Measurements from ENCODE around the gene LEPROT. TPM values are rescaled to one million over a fixed set of nuclear protein-coding genes. Genes with fewer than 3 reads are reported as not detected.
"Not testable (repeated sequence)": the region's sequence is repeated elsewhere in the genome, so short reads cannot be mapped to it uniquely, and the experiment has no call there.

Gene LEPROT
- total RNA-seq, 1 experiment from 2014 or later, result 68.7 TPM

- peaks cover 7% of the 10 kb centered on the region for H3K4me1 Mint-ChIP-seq (ENCODE audit: low read depth, unreplicated experiment)
- H3K4me3 Mint-ChIP-seq (ENCODE audit: low read depth, unreplicated experiment), result no peak overlapping the region
- BruUV-seq (replicated peaks), result no TSS peak
Observed at GRCh38 chr1:65456481-65456880, 36.0 kb downstream of the LEPROT start.

GRCh38 chr1:65457868-65458267, 37.4 kb downstream of the LEPROT start:
- Mint-ChIP-seq H3K4me3 (ENCODE audit: low read depth, unreplicated experiment) (no peak overlapping the region), H3K27ac (ENCODE audit: unreplicated experiment) (no peak overlapping the region), H3K27me3 (ENCODE audit: unreplicated experiment) (no peaks in the 10 kb centered on the region), H3K9me3 (ENCODE audit: low read depth, unreplicated experiment) (no peaks in the 10 kb centered on the region), H3K4me1 (ENCODE audit: low read depth, unreplicated experiment) (peaks cover 7% of the 10 kb centered on the region), H3K36me3 (ENCODE audit: insufficient read depth, unreplicated experiment) (no peaks in the 10 kb centered on the region)
- no TSS peak for BruUV-seq (replicated peaks)
- intact Hi-C loops (cut with micrococcal nuclease; ENCODE audit: unreplicated experiment), result loop anchor here (2.0 kb wide), 1 partner anchor 221 kb away; no protein-coding TSS in a partner anchor
- TF ChIP-seq CTCF (IDR thresholded peaks at IDR 0.05; ENCODE audit: unreplicated experiment), result no peak
- no peak for DNase-seq
- CTCF ChIA-PET, result no interaction called here

More at GRCh38 chr1:65456481-65456880, 36.0 kb downstream of the LEPROT start:
- no peaks in the 10 kb centered on the region for H3K9me3 Mint-ChIP-seq (ENCODE audit: low read depth, unreplicated experiment)
- CTCF ChIA-PET, result no interaction called here
- no peaks in the 10 kb centered on the region for H3K36me3 Mint-ChIP-seq (ENCODE audit: insufficient read depth, unreplicated experiment)
- intact Hi-C loops (cut with micrococcal nuclease; ENCODE audit: unreplicated experiment), result no loop called here
- no peak overlapping the region for H3K27ac Mint-ChIP-seq (ENCODE audit: unreplicated experiment)
- H3K27me3 Mint-ChIP-seq (ENCODE audit: unreplicated experiment), result no peaks in the 10 kb centered on the region
- DNase-seq, result no peak
- no peak for TF ChIP-seq CTCF (IDR thresholded peaks at IDR 0.05; ENCODE audit: unreplicated experiment)

GRCh38 chr1:65458730-65459396, 38.4 kb downstream of the LEPROT start:
- intact Hi-C loops (cut with micrococcal nuclease; ENCODE audit: unreplicated experiment), result loop anchor here (2.0 kb wide), 1 partner anchor 222 kb away; no protein-coding TSS in a partner anchor
- no peak for TF ChIP-seq CTCF (IDR thresholded peaks at IDR 0.05; ENCODE audit: unreplicated experiment)
- Mint-ChIP-seq H3K36me3 (ENCODE audit: insufficient read depth, unreplicated experiment) (no peaks in the 10 kb centered on the region), H3K4me1 (ENCODE audit: low read depth, unreplicated experiment) (peaks cover 7% of the 10 kb centered on the region), H3K27me3 (ENCODE audit: unreplicated experiment) (no peaks in the 10 kb centered on the region), H3K27ac (ENCODE audit: unreplicated experiment) (no peak overlapping the region), H3K4me3 (ENCODE audit: low read depth, unreplicated experiment) (no peak overlapping the region), H3K9me3 (ENCODE audit: low read depth, unreplicated experiment) (no peaks in the 10 kb centered on the region)
- BruUV-seq (replicated peaks), result no TSS peak
- no peak for DNase-seq
- CTCF ChIA-PET, result interaction anchor here (0.6 to 1.5 kb wide), 10 partner anchors 9 to 779 kb away, joined by 3 to 13 read pairs (median 4); partner anchors contain the start of genes DNAJC6, LEPR and LEPROT

- intact Hi-C loops (cut with micrococcal nuclease; ENCODE audit: unreplicated experiment), result loop anchor here (2.0 kb wide), 1 partner anchor 223 kb away; no protein-coding TSS in a partner anchor
- no peaks in the 10 kb centered on the region for H3K36me3 Mint-ChIP-seq (ENCODE audit: insufficient read depth, unreplicated experiment)
- BruUV-seq (replicated peaks), result no TSS peak
- H3K4me3 Mint-ChIP-seq (ENCODE audit: low read depth, unreplicated experiment), result no peak overlapping the region
- no peak for TF ChIP-seq CTCF (IDR thresholded peaks at IDR 0.05; ENCODE audit: unreplicated experiment)
- peak; percentile 9 for DNase-seq
- H3K9me3 Mint-ChIP-seq (ENCODE audit: low read depth, unreplicated experiment), result no peaks in the 10 kb centered on the region
- CTCF ChIA-PET, result interaction anchor here (0.6 to 1.5 kb wide), 10 partner anchors 8 to 780 kb away, joined by 3 to 13 read pairs (median 4); partner anchors contain the start of genes DNAJC6, LEPR and LEPROT
- H3K27ac Mint-ChIP-seq (ENCODE audit: unreplicated experiment), result no peak overlapping the region
- H3K4me1 Mint-ChIP-seq (ENCODE audit: low read depth, unreplicated experiment), result peaks cover 7% of the 10 kb centered on the region
- no peaks in the 10 kb centered on the region for H3K27me3 Mint-ChIP-seq (ENCODE audit: unreplicated experiment)
Observed at GRCh38 chr1:65459397-65459768, 38.9 kb downstream of the LEPROT start.

GRCh38 chr1:65465837-65466236, 45.4 kb downstream of the LEPROT start:
- H3K27me3 Mint-ChIP-seq (ENCODE audit: unreplicated experiment); CTCF ChIA-PET; BruUV-seq (replicated peaks); H3K27ac Mint-ChIP-seq (ENCODE audit: unreplicated experiment); H3K36me3 Mint-ChIP-seq (ENCODE audit: insufficient read depth, unreplicated experiment); H3K4me3 Mint-ChIP-seq (ENCODE audit: low read depth, unreplicated experiment); intact Hi-C loops (cut with micrococcal nuclease; ENCODE audit: unreplicated experiment); H3K4me1 Mint-ChIP-seq (ENCODE audit: low read depth, unreplicated experiment); DNase-seq; H3K9me3 Mint-ChIP-seq (ENCODE audit: low read depth, unreplicated experiment): not testable (repeated sequence)

Measured in Calu3 (cell line).